HAP-1 (cell line): ENCODE results near the gene ASB10.

Source experiments
- DNase-seq, 2 experiments: peaks; one replicate each; pipeline ENCODE4 v3.0.0-alpha.2; 2016 to 2020; ENCODE audit warnings: low spot score in 2 of 2
- H3K27me3 ChIP-seq: fragments of 250-450 bp; sonication (Bioruptor Pico); 2 replicates; pipeline ENCODE4 v1.5.1; 2020; ENCODE audit warnings: low read depth, mild to moderate bottlenecking, moderate library complexity
- H3K36me3 ChIP-seq: fragments of 250-450 bp; sonication (Bioruptor Pico); replicated peaks from 2 replicates; pipeline ENCODE4 v1.5.1; 2020; ENCODE audit warnings: mild to moderate bottlenecking
- H3K4me1 ChIP-seq: fragments of 250-450 bp; sonication (Bioruptor Pico); 2 replicates; pipeline ENCODE4 v1.5.1; 2020; ENCODE audit warnings: mild to moderate bottlenecking
- H3K4me3 ChIP-seq: fragments of 250-450 bp; sonication (Bioruptor Pico); 2 replicates; pipeline ENCODE4 v1.5.1; 2020; ENCODE audit warnings: mild to moderate bottlenecking, moderate library complexity
- H3K9me3 ChIP-seq: fragments of 250-450 bp; sonication (Bioruptor Pico); 2 replicates; pipeline ENCODE4 v1.5.1; 2020; ENCODE audit warnings: mild to moderate bottlenecking, moderate library complexity
- in situ Hi-C: fragments of 300-500 bp; cut with MboI; formaldehyde crosslinking; loops from 3 replicates; pipeline ENCODE4 v1.14.3; 2020; ENCODE audit warnings: low sequenced_read_pairs, inconsistent platforms, mixed read lengths

Gene ASB10

DNA sequence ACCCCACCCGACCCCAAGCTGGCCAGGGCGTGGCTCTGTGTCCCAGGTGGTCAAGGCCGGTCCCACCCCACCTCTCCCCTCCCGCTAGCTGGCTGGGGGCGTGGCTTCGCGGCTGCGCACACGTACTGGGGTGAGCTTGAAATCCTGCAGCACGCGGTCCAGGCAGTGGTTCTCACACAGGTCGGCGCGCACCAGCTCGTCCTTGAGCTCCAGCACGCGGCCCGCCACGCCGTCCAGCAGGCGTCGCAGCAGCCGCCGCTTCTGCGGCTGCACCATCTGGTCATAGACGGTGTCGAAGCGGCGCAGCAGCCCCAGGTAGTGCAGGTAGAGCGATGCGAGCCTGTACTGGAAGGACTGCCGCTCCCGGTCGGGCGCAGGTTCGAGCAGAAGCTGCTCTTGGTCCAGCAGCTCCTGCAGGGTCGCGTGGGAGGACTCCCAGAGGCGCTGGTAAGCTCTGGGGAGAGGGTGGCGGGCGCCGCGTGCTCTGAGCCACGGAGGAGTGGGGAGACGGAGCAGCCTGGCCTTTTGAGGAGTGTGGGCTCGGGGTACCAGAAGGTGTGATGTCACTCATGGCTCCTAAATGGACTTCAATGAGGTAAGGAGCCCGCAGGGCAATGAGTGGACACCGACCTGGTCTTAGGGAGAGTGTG lies 17.5 kb upstream of the ASB10 start:
- Histone ChIP-seq H3K36me3 (no peaks in the 10 kb centered on the region), H3K4me3 (no peak overlapping the region), H3K9me3 (no peaks in the 10 kb centered on the region), H3K4me1 (no peaks in the 10 kb centered on the region), H3K27me3 (peaks cover 37% of the 10 kb centered on the region)
- no peak for DNase-seq
- in situ Hi-C loops = no loop called here

- Histone ChIP-seq H3K9me3 (no peaks in the 10 kb centered on the region), H3K4me1 (no peaks in the 10 kb centered on the region), H3K27me3 (peaks cover 42% of the 10 kb centered on the region), H3K4me3 (no peak overlapping the region), H3K36me3 (no peaks in the 10 kb centered on the region)
- no peak for DNase-seq
- in situ Hi-C loops = no loop called here
Observed at GRCh38 chr7:151202836-151203235, 15.8 kb upstream of the ASB10 start.

DNA sequence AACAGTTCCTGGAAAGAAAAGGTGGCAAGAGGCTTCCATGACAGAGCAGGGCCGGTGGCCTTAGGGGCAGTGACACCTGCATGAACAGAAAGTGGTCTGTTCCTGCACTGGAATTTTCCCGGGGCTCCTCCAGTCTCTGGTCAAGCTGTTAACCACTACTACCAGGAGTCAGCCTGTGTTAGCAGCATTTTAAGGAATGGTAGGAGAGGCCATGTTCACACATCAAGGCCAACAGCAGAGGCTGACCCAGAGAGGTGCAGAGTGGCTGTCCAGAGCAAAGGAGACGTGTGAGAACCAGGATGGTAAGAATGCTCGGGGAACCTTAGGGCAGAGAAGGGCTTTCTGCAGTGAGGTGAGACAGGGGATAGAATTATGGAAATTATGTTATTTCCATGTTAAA lies 14.7 kb upstream of the ASB10 start:
- H3K9me3 ChIP-seq = no peaks in the 10 kb centered on the region
- peaks cover 45% of the 10 kb centered on the region for H3K27me3 ChIP-seq
- in situ Hi-C loops = no loop called here
- H3K4me3 ChIP-seq = no peak overlapping the region
- DNase-seq = no peak
- no peaks in the 10 kb centered on the region for H3K4me1 ChIP-seq
- H3K36me3 ChIP-seq = no peaks in the 10 kb centered on the region

- Histone ChIP-seq H3K4me3 (no peak overlapping the region), H3K27me3 (peaks cover 49% of the 10 kb centered on the region), H3K4me1 (no peaks in the 10 kb centered on the region), H3K9me3 (no peaks in the 10 kb centered on the region), H3K36me3 (no peaks in the 10 kb centered on the region)
- in situ Hi-C loops = no loop called here
- DNase-seq = no peak
Observed at GRCh38 chr7:151201344-151201743, 14.3 kb upstream of the ASB10 start.

DNA sequence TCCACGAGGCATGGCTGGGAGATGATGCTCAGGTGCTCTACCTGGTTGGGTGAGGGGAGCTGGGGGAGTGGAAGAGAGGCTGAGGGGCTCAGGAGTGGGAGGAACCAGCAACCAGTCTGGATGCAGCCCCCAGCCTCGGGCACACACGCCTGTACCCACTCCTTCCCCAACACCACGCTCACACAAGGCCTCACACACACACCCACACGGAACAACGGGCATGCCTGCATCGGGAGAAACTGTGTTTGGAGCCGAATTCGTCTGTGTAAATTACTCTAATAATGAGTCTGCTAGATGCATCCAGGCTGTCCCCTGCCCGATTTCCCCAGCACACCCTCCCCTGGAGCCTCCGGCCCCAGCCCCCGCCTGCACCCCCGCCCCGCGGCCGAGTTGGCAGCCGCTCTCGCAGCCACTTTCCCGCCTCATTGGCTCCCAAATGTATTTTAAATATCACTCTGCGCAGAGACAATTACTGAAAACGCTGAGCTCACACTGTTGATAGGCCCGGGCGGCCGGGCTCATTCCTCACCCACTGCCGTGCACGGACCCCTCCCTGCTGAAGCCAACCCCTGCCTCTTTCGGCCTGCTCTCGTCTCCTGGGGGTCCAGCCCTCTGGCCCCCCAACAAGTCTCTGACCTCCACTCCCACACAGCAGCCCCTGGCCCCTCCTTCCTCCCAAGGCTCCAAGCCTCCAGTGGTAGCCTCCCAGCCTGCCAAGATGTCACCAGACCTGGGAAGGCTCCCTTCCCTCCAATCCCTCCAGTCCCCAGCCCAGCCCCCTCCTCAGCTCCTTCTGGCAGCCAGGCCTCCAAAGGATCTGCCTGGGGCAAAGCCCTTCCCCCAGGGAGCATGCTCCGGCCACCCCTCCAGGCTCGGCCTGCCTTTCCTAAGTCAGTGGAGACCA lies 12.1 kb upstream of the ASB10 start:
- H3K4me1 ChIP-seq = no peaks in the 10 kb centered on the region
- H3K4me3 ChIP-seq = no peak overlapping the region
- no peak for DNase-seq
- no peaks in the 10 kb centered on the region for H3K36me3 ChIP-seq
- H3K27me3 ChIP-seq = peaks cover 61% of the 10 kb centered on the region
- no peaks in the 10 kb centered on the region for H3K9me3 ChIP-seq
- in situ Hi-C loops = no loop called here

DNA sequence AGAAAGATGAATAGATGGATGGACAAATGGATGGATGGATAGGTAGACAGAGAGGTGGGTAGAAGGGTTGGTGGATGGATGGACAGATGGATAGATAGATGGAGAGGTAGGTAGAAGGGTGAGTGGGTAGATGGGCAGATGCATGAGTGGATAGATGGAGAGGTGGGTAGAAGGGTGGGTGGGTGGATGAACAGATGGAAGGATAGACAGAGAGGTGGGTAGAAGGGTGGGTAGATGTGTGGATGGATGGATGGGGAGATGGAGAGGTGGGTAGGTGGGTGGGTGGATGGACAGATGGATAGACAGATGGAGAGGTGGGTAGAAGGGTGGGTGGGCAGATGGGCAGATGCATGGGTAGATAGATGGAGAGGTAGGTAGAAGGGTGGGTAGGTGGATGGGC lies 10.9 kb upstream of the ASB10 start:
- H3K4me3 ChIP-seq = no peak overlapping the region
- no peak for DNase-seq
- in situ Hi-C loops = no loop called here
- H3K9me3 ChIP-seq = no peaks in the 10 kb centered on the region
- no peaks in the 10 kb centered on the region for H3K36me3 ChIP-seq
- no peaks in the 10 kb centered on the region for H3K4me1 ChIP-seq
- H3K27me3 ChIP-seq = peaks cover 56% of the 10 kb centered on the region

DNA sequence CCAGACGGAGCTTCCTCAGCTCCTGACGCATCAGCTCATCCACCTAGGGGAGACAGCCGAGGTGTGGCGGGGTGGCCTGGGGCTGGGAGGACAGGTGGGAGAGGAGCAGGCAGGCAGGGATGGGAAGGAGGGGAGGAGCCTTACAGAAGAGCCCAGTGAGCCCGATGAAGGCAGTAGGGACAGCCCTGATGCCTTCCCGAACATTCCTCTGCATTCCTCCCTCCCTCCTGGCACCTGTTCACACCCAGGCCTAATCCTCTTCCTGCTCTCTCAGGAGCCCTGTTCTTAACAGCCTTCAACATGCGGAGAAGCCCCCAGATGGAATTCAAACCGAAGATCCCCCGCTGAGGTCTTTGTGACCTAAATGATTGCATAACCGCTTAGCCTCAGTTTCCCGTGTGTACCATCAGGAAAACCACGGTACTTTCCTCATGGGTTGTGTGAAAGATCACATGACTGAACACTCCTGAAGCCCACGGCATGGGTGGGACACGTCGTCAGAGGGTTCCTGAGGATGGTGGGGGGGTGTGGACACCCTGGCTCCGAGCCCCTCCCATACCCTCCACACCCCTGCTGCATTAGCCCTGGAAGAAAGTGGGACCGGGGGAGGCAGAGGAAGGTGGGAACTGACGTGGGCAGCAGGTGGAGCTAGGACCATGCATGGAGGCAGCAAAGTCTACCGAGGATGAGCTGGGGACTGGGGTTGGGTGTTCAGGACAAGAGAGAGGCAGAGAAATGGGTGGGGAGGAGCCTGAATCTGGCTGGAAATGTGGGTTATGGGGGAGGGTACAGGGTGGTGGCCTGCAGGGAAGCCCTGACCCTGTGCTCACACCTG lies 8.8 kb upstream of the ASB10 start:
- no peaks in the 10 kb centered on the region for H3K4me1 ChIP-seq
- DNase-seq = no peak
- in situ Hi-C loops = no loop called here
- peaks cover 50% of the 10 kb centered on the region for H3K27me3 ChIP-seq
- H3K4me3 ChIP-seq = no peak overlapping the region
- no peaks in the 10 kb centered on the region for H3K36me3 ChIP-seq
- H3K9me3 ChIP-seq = no peaks in the 10 kb centered on the region

GRCh38 chr7:151194188-151194587 lies 7.1 kb upstream of the ASB10 start:
- DNase-seq = no peak

GRCh38 chr7:151193203-151193978 lies 6.3 kb upstream of the ASB10 start:
- Histone ChIP-seq H3K9me3 (no peaks in the 10 kb centered on the region), H3K4me3 (no peak overlapping the region), H3K4me1 (no peaks in the 10 kb centered on the region), H3K36me3 (no peaks in the 10 kb centered on the region), H3K27me3 (peaks cover 68% of the 10 kb centered on the region)
- in situ Hi-C loops = no loop called here
- no peak for DNase-seq

More at GRCh38 chr7:151194188-151194587, 7.1 kb upstream of the ASB10 start:
- no peaks in the 10 kb centered on the region for H3K36me3 ChIP-seq
- no peaks in the 10 kb centered on the region for H3K4me1 ChIP-seq
- H3K9me3 ChIP-seq = no peaks in the 10 kb centered on the region
- no peak overlapping the region for H3K4me3 ChIP-seq
- H3K27me3 ChIP-seq = peaks cover 66% of the 10 kb centered on the region
- in situ Hi-C loops = no loop called here

GRCh38 chr7:151192002-151192539 lies 5.0 kb upstream of the ASB10 start:
- in situ Hi-C loops = no loop called here
- Histone ChIP-seq H3K9me3 (no peaks in the 10 kb centered on the region), H3K4me3 (no peak overlapping the region), H3K36me3 (no peaks in the 10 kb centered on the region), H3K27me3 (peaks cover 66% of the 10 kb centered on the region), H3K4me1 (no peaks in the 10 kb centered on the region)
- no peak for DNase-seq

DNA sequence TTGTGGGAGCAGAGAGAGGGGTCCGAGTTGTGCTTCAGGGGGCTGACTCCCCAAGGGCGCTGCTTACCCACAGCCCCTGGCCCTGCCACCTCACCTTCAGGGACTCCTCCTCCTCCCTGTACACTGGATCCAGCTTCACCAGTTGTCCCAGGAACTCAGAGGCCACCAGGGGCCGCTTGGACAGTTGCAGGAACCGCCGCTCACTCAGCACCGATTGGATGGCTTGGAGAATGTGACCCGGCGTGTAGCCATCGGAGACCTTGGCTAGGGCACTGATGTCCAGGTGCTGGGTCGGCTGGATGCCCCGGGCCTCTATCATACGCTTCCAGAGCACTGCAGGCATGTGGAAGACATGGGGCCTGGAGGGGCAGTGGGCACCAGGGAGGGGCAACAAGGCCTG lies 4.5 kb upstream of the ASB10 start:
- in situ Hi-C loops = no loop called here
- no peaks in the 10 kb centered on the region for H3K4me1 ChIP-seq
- no peak for DNase-seq
- no peaks in the 10 kb centered on the region for H3K9me3 ChIP-seq
- no peaks in the 10 kb centered on the region for H3K36me3 ChIP-seq
- H3K27me3 ChIP-seq = peaks cover 61% of the 10 kb centered on the region
- H3K4me3 ChIP-seq = no peak overlapping the region

DNA sequence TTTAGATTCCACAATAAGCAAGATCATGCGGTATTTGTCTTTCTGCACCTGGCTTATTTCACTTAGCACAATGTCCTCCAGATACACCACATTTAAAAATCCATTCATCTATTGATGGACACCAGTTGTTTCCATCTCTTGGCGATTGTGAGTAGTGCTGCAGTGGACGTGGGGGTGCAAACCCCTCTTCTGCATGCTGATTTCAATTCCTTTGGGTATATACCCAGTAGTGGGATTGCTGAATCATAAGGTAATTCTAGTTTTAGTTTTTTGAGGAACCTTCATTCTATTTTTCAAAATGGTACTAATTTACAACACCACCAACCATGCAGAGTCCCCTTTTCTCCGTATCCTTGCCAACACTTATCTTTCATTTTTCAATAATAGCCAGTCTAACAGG lies 2.0 kb upstream of the ASB10 start:
- in situ Hi-C loops = no loop called here
- peaks cover 36% of the 10 kb centered on the region for H3K27me3 ChIP-seq
- no peaks in the 10 kb centered on the region for H3K9me3 ChIP-seq
- no peak overlapping the region for H3K4me3 ChIP-seq
- DNase-seq = no peak
- H3K4me1 ChIP-seq = no peaks in the 10 kb centered on the region
- no peaks in the 10 kb centered on the region for H3K36me3 ChIP-seq

DNA sequence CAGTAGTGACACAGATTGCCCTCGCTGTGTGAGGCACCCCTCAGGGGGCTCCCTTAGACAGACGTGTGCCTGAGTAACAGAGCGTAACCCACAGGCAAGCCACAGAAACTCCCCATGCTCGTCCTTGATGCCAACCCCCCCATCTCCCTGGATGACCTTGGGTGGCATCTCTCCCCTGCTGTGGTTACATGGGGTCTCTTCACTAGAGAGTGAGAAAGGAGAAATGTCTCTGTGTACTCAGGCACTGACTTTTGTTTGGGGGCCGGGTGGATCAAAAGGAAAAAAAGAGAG lies 1.1 kb upstream of the ASB10 start:
- no peak for DNase-seq
- peaks cover 34% of the 10 kb centered on the region for H3K27me3 ChIP-seq
- no peaks in the 10 kb centered on the region for H3K36me3 ChIP-seq
- in situ Hi-C loops = no loop called here
- no peaks in the 10 kb centered on the region for H3K9me3 ChIP-seq
- no peaks in the 10 kb centered on the region for H3K4me1 ChIP-seq
- no peak overlapping the region for H3K4me3 ChIP-seq
